H1 (cell line): ENCODE results near the gene KHDRBS1. TPM values are rescaled to one million over a fixed set of nuclear protein-coding genes. Genes with fewer than 3 reads are reported as not detected.

ENCODE experiments used
- CTCF ChIA-PET: fragments of 300-600 bp; sonication (Branson Sonifier 250); formaldehyde crosslinking; loops from one replicate; lab custom pipeline; 2021; ENCODE audit not compliant: partially characterized antibody; lab: Charles Lee
- POLR2A ChIA-PET: fragments of 300-600 bp; sonication (Branson Sonifier 250); formaldehyde crosslinking; loops from one replicate; lab custom pipeline; 2021; ENCODE audit warnings: inconsistent platforms; ENCODE audit not compliant: partially characterized antibody; lab: Charles Lee
- DNase-seq, 2 experiments: peaks; one replicate each; pipeline versions ENCODE4 v3.0.0 to v3.0.0-alpha.2; 2010 to 2022; ENCODE audit warnings: low spot score in 2 of 2, low read depth in 1 of 2, mixed read lengths in 1 of 2
- FAIRE-seq: peaks from 2 replicates; lab custom pipeline; 2011; peaks lifted over from hg19 to GRCh38; lab: Jason Lieb, UNC
- H2AFZ ChIP-seq: 2 replicates; pipeline ENCODE4 v1.8.1; 2012; ENCODE audit warnings: low read length, inconsistent platforms
- H2AK5ac ChIP-seq: 2 replicates; pipeline ENCODE4 v1.6.1; 2013; ENCODE audit warnings: low read depth, low read length
- H2BK120ac ChIP-seq: replicated peaks from 2 replicates; pipeline ENCODE3; 2013; ENCODE audit warnings: low read depth, low read length, inconsistent platforms
- H2BK12ac ChIP-seq: 2 replicates; pipeline ENCODE4 v1.6.1; 2013; ENCODE audit warnings: low read depth, low read length
- H2BK15ac ChIP-seq: 2 replicates; pipeline ENCODE4 v1.6.1; 2013; ENCODE audit warnings: low read length
- H2BK20ac ChIP-seq: 2 replicates; pipeline ENCODE4 v1.6.1; 2013; ENCODE audit warnings: low read length
- H2BK5ac ChIP-seq: 2 replicates; pipeline ENCODE4 v1.6.1; 2013; ENCODE audit warnings: low read depth, low read length
- H3K14ac ChIP-seq: 2 replicates; pipeline ENCODE4 v1.6.1; 2013; ENCODE audit warnings: inconsistent platforms; ENCODE audit not compliant: insufficient read length
- H3K18ac ChIP-seq: 2 replicates; pipeline ENCODE4 v1.6.1; 2013; ENCODE audit warnings: low read length; ENCODE audit errors: extremely low read depth
- H3K23ac ChIP-seq: 2 replicates; pipeline ENCODE4 v1.6.1; 2013; ENCODE audit warnings: inconsistent platforms; ENCODE audit not compliant: insufficient read length
- H3K23me2 ChIP-seq: 2 replicates; pipeline ENCODE4 v1.6.1; 2013; ENCODE audit warnings: low read depth, low read length
- H3K27ac ChIP-seq: 2 replicates; pipeline ENCODE4 v1.6.1; 2011; ENCODE audit warnings: low read depth, low read length, inconsistent platforms
- H3K27me3 ChIP-seq, 4 experiments: replicated peaks in 1 of 4; 1 replicate in 1 of 4; 2 replicates in 3 of 4; pipeline versions ENCODE4 v1.6.1 to v1.8.1; 2011 to 2013; ENCODE audit warnings: low read length in 3 of 4, mild to moderate bottlenecking in 3 of 4, inconsistent platforms in 2 of 4, mixed read lengths in 2 of 4, moderate library complexity in 1 of 4; ENCODE audit not compliant: control insufficient read depth in 3 of 4, insufficient read depth in 3 of 4; ENCODE audit errors: extremely low read depth in 1 of 4
- H3K36me3 ChIP-seq, 4 experiments: 2 replicates each; pipeline versions ENCODE4 v1.6.1 to v1.8.1; 2011 to 2013; ENCODE audit warnings: mild to moderate bottlenecking in 4 of 4, low read length in 3 of 4, moderate library complexity in 2 of 4, control low read depth in 1 of 4, inconsistent platforms in 1 of 4; ENCODE audit not compliant: insufficient read depth in 4 of 4, control insufficient read depth in 2 of 4
- H3K4ac ChIP-seq: replicated peaks from 2 replicates; pipeline ENCODE3; 2013; ENCODE audit warnings: low read length, low read depth, mixed read lengths, inconsistent platforms; ENCODE audit not compliant: insufficient read length
- H3K4me1 ChIP-seq, 4 experiments: replicated peaks in 1 of 4; 1 replicate in 1 of 4; 2 replicates in 3 of 4; pipeline versions ENCODE4 v1.6.1 to v1.8.1; 2011 to 2013; ENCODE audit warnings: low read length in 3 of 4, inconsistent platforms in 2 of 4, mixed read lengths in 1 of 4; ENCODE audit not compliant: insufficient read depth in 4 of 4, control insufficient read depth in 3 of 4
- H3K4me2 ChIP-seq, 2 experiments: 2 replicates each; pipeline versions ENCODE4 v1.6.1 to v1.8.1; 2011 to 2013; ENCODE audit warnings: low read depth in 2 of 2, low read length in 2 of 2, control low read depth in 1 of 2, inconsistent platforms in 1 of 2, mild to moderate bottlenecking in 1 of 2; ENCODE audit not compliant: insufficient read depth in 1 of 2
- H3K4me3 ChIP-seq, 4 experiments: fragments of 200-600, 300-600 bp in 1 of 4; sonication (generic), shearing (Covaris generic), sonication (Bioruptor Twin) in 1 of 4; 2 replicates each; pipeline versions ENCODE4 v1.5.1 to v1.8.1; 2011 to 2016; ENCODE audit warnings: low read length in 4 of 4, low read depth in 3 of 4, control low read depth in 2 of 4, inconsistent platforms in 2 of 4, mild to moderate bottlenecking in 2 of 4, mixed read lengths in 1 of 4, moderate library complexity in 1 of 4; ENCODE audit not compliant: insufficient read depth in 2 of 4; ENCODE audit errors: extremely low read depth in 1 of 4
- H3K56ac ChIP-seq: replicated peaks from 2 replicates; pipeline ENCODE3; 2013; ENCODE audit warnings: low read depth, mild to moderate bottlenecking, mixed read lengths, low read length, inconsistent platforms; ENCODE audit not compliant: insufficient read length
- H3K79me1 ChIP-seq: 2 replicates; pipeline ENCODE4 v1.6.1; 2013; ENCODE audit warnings: low read depth, low read length, control low read depth
- H3K79me2 ChIP-seq, 2 experiments: 2 replicates each; pipeline versions ENCODE4 v1.6.1 to v1.8.1; 2012 to 2013; ENCODE audit warnings: low read length in 2 of 2, mild to moderate bottlenecking in 2 of 2, inconsistent platforms in 1 of 2; ENCODE audit not compliant: insufficient read depth in 2 of 2, control insufficient read depth in 1 of 2
- H3K9ac ChIP-seq, 4 experiments: replicated peaks in 1 of 4; 1 replicate in 1 of 4; 2 replicates in 3 of 4; pipeline versions ENCODE4 v1.6.1 to v1.8.1; 2011 to 2013; ENCODE audit warnings: low read depth in 3 of 4, low read length in 3 of 4, control low read depth in 2 of 4, mild to moderate bottlenecking in 2 of 4, moderate library complexity in 2 of 4, inconsistent platforms in 1 of 4; ENCODE audit errors: extremely low read depth in 1 of 4
- H3K9me3 ChIP-seq, 2 experiments: 2 replicates each; pipeline versions ENCODE4 v1.6.1 to v1.8.1; 2012 to 2013; ENCODE audit warnings: mild to moderate bottlenecking in 2 of 2, moderate library complexity in 2 of 2, control low read depth in 1 of 2, inconsistent platforms in 1 of 2, low read depth in 1 of 2, low read length in 1 of 2, mixed read lengths in 1 of 2; ENCODE audit not compliant: insufficient read depth in 2 of 2
- H4K20me1 ChIP-seq, 2 experiments: replicated peaks in 1 of 2; 2 replicates each; pipeline versions ENCODE3 to v1.8.1; 2011 to 2013; ENCODE audit warnings: inconsistent platforms in 2 of 2, low read length in 2 of 2, mild to moderate bottlenecking in 1 of 2; ENCODE audit not compliant: insufficient read depth in 2 of 2, control insufficient read depth in 1 of 2
- H4K5ac ChIP-seq: 2 replicates; pipeline ENCODE4 v1.6.1; 2013; ENCODE audit warnings: low read length, low read depth, mixed read lengths, inconsistent platforms; ENCODE audit not compliant: insufficient read length
- H4K8ac ChIP-seq: 2 replicates; pipeline ENCODE4 v1.8.0; 2013; ENCODE audit warnings: mild to moderate bottlenecking, moderate library complexity, low read length, inconsistent platforms; ENCODE audit not compliant: insufficient read depth; ENCODE audit errors: extremely low read depth
- H4K91ac ChIP-seq: replicated peaks from 2 replicates; pipeline ENCODE3; 2013; ENCODE audit warnings: low read length, mixed read lengths, inconsistent platforms; ENCODE audit not compliant: insufficient read length
- NRF1 ChIP-seq: IDR thresholded peaks from 2 replicates; pipeline ENCODE4 v1.6.1; 2011; ENCODE audit warnings: mild to moderate bottlenecking, low read depth, low read length, improper control_type of control experiment
- RBBP5 ChIP-seq: IDR thresholded peaks from 2 replicates; pipeline ENCODE4 v1.7.1; 2012; ENCODE audit warnings: low read depth, mild to moderate bottlenecking, inconsistent platforms, low read length, moderate library complexity, borderline replicate concordance
- SAP30 ChIP-seq: fragments of 300-600 bp; sonication (generic); IDR thresholded peaks from 2 replicates; pipeline ENCODE4 v1.7.1; 2012; ENCODE audit warnings: low read length, moderate library complexity, mild to moderate bottlenecking, inconsistent platforms; ENCODE audit not compliant: insufficient read depth, insufficient replicate concordance
- SIX5 ChIP-seq: IDR thresholded peaks from 2 replicates; pipeline ENCODE4 v1.6.1; 2011; ENCODE audit warnings: mild to moderate bottlenecking, low read depth, low read length
- WGBS, 2 experiments: shearing (Covaris generic) in 1 of 2; methylation state at CpG; one replicate each; pipeline versions ENCODE4 v1.1.6 to v1.1.7; 2013 to 2015; ENCODE audit warnings: low lambda C conversion rate in 2 of 2, mixed read lengths in 2 of 2, inconsistent platforms in 1 of 2, low coverage in 1 of 2, missing lambda C conversion rate in 1 of 2; ENCODE audit not compliant: insufficient replicate concordance in 2 of 2, insufficient coverage in 1 of 2, insufficient read length in 1 of 2; ENCODE audit errors: extremely low coverage in 1 of 2, missing lambda C conversion rate in 1 of 2; 5-methylcytosine and 5-hydroxymethylcytosine counted together
- polyA plus RNA-seq, 7 experiments: library from polyadenylated mRNA; depleted of rRNA in 3 of 7; stranded (reverse) in 5 of 7; unstranded in 2 of 7; fragments of >200 nt in 5 of 7; fragments of 200-250 nt in 2 of 7; gene quantifications; 1 replicate in 5 of 7; 2 replicates in 1 of 7; 4 replicates in 1 of 7; pipeline versions ENCODE4 v1.2.1 to v1.2.3, GENCODE V29; 2011 to 2013; ENCODE audit warnings: missing spikeins in 2 of 7, mixed read lengths in 2 of 7
- total RNA-seq: library from RNA; stranded (reverse); fragmentation: NEBNext Ultra II Directional; extraction: Animal tissue kit (Norgen Biotek cat#: 25700); gene quantifications from 2 replicates; pipeline ENCODE4 v1.2.1, GENCODE V29; 2021
- TF ChIP-seq, protein P1 (sequence below): IDR thresholded peaks from 2 replicates; pipeline ENCODE4 v1.6.1; 2012; ENCODE audit warnings: inconsistent platforms

The KHDRBS1 gene
- total and polyA plus RNA-seq, 2 of the 8 experiments (the other 6 are each of a cell fraction or from before 2014, with no cell fraction given), result 53.8 to 284 TPM

DNA sequence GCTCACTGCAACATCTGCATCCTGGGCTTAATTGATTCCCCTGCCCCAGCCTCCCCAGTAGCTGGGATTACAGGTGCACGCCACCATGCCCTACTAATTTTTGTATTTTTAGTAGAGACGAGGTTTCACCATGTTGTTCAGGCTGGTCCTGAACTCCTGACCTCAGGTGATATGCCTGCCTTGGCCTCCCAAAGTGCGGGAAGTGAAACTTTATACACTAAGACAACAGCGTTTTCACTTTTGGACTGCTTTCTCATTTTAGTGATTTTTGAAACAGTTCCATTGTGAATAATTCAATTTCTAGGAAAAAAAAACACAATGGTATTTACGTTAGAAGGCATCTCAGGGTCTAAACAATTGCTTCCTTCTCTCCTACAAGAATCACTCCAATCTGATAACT lies 11.8 kb upstream of the KHDRBS1 start:
- no peak overlapping the region for H2AFZ ChIP-seq
- no peak for TF ChIP-seq SIX5
- TF ChIP-seq NRF1, result no peak
- TF ChIP-seq RBBP5, result no peak
- TF ChIP-seq, protein P1, sequence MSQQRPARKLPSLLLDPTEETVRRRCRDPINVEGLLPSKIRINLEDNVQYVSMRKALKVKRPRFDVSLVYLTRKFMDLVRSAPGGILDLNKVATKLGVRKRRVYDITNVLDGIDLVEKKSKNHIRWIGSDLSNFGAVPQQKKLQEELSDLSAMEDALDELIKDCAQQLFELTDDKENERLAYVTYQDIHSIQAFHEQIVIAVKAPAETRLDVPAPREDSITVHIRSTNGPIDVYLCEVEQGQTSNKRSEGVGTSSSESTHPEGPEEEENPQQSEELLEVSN, result no peak
- TF ChIP-seq SAP30, result no peak

More for the DNA sequence above, 11.8 kb upstream of the KHDRBS1 start:
- peaks cover 0 to 1% (median under 1%) of the 10 kb centered on the region in 4 experiments; a peak in 2 of 7 replicates for H3K4me1 ChIP-seq
- no peak overlapping the region for H2BK12ac ChIP-seq
- 91% methylated on average over 5 of the region's 5 CpGs; no CpG with 5 or more reads in 1 of the 2 experiments for WGBS, 2 experiments
- no peak overlapping the region for H4K91ac ChIP-seq
- no peak overlapping the region for H3K23ac ChIP-seq
- no peaks in the 10 kb centered on the region for H4K20me1 ChIP-seq
- no peak overlapping the region for H3K18ac ChIP-seq
- DNase-seq (no peak), FAIRE-seq (no peak)
- no peak overlapping the region for H3K4me3 ChIP-seq
- H3K14ac ChIP-seq, result no peak overlapping the region
- CTCF ChIA-PET, result interaction anchor here (10.0 kb wide), 1 partner anchor 26 kb away, joined by 72 read pairs; no protein-coding TSS in a partner anchor
- H3K23me2 ChIP-seq, result peaks cover 3% of the 10 kb centered on the region; the same call in 1 of the 2 replicates
- H3K56ac ChIP-seq, result no peak overlapping the region
- H4K5ac ChIP-seq, result no peak overlapping the region
- H3K9ac ChIP-seq, result no peak overlapping the region
- no peaks in the 10 kb centered on the region for H3K79me2 ChIP-seq
- no peaks in the 10 kb centered on the region for H3K79me1 ChIP-seq
- H4K8ac ChIP-seq, result no peak overlapping the region
- no peak overlapping the region for H2AK5ac ChIP-seq
- POLR2A ChIA-PET, result interaction anchor here (0.7 kb wide), 1 partner anchor 13 kb away, joined by 3 read pairs; no protein-coding TSS in a partner anchor
- H3K9me3 ChIP-seq, result no peaks in the 10 kb centered on the region
- no peaks in the 10 kb centered on the region for H3K36me3 ChIP-seq
- no peak overlapping the region for H2BK20ac ChIP-seq
- H3K4ac ChIP-seq, result no peak overlapping the region
- no peak overlapping the region for H2BK5ac ChIP-seq
- H3K4me2 ChIP-seq, result no peak overlapping the region
- no peaks in the 10 kb centered on the region for H3K27me3 ChIP-seq
- no peak overlapping the region for H2BK15ac ChIP-seq
- H3K27ac ChIP-seq, result no peak overlapping the region
- H2BK120ac ChIP-seq, result no peak overlapping the region
